ENCODE data around the gene FOXO4.

DNA sequence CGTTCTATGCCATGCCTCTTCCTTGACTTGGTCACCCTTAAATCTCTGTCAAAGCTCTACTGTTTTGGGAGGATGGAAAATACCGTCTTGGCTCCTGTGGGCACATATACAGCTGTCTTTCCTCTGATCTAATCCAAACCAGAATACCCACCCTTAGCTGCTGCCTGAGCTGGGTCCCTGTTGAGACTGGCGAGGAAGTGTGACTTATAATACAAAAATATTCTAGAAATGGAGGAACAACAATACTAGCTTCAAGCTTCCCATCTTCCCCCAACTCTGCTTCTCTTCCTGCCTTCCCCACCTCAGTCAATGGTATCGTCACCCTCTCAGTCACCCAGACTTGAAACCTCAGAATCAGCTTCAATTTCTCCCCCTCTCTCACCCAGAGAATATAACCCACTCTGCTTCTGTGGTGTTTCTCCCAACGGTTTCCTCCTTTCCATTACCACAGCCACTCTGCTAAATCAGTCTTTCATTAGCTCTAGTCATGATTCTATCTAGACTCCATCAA lies 16.3 kb downstream of the FOXO4 start:
- TF ChIP-seq EZH2 (IDR thresholded peaks at IDR 0.05; ENCODE audit: insufficient read depth, poor library complexity, severe bottlenecking) (no peak), EZH2phosphoT487 (IDR thresholded peaks at IDR 0.05; ENCODE audit: insufficient read depth, low read depth) (no peak)
